Gastrocnemius medialis (tissue), 4 donors: ENCODE results near the gene TRMT11. TPM values are rescaled to one million over a fixed set of nuclear protein-coding genes. Genes with fewer than 3 reads are reported as not detected.

Source experiments
- ATAC-seq, 2 donors: fragments of 150-250 bp; one replicate each; pipeline ENCODE4 v1.9.1; 2016
- DNase-seq, 2 donors: peaks; one replicate each; pipeline ENCODE4 v3.0.0-alpha.2; 2019
- H3K27ac ChIP-seq, 4 donors: fragments of 200-600 bp; sonication (generic); 1 replicate in 1 of 4; 2 replicates in 3 of 4; pipeline ENCODE4 v1.5.1; 2016 to 2018; ENCODE audit warnings: mild to moderate bottlenecking in 2 of 4, moderate library complexity in 1 of 4
- H3K27me3 ChIP-seq, 3 donors: fragments of 200-600 bp; sonication (generic) in 2 of 3; 1 replicate in 1 of 3; 2 replicates in 2 of 3; pipeline versions ENCODE4 v1.5.1 to v1.6.0; 2016 to 2019; ENCODE audit warnings: mild to moderate bottlenecking in 1 of 3, moderate library complexity in 1 of 3
- H3K36me3 ChIP-seq, 2 donors: fragments of 200-600 bp; sonication (generic) in 1 of 2; one replicate each; pipeline ENCODE4 v1.5.1; 2017 to 2018
- H3K4me1 ChIP-seq, 2 donors: fragments of 200-600 bp; sonication (generic) in 1 of 2; one replicate each; pipeline ENCODE4 v1.5.1; 2016 to 2017; ENCODE audit warnings: mild to moderate bottlenecking in 2 of 2
- H3K4me3 ChIP-seq, 4 donors: fragments of 200-600 bp; sonication (generic) in 3 of 4; 1 replicate in 1 of 4; 2 replicates in 3 of 4; pipeline ENCODE4 v1.5.1; 2016 to 2019; ENCODE audit warnings: mild to moderate bottlenecking in 2 of 4
- H3K9me3 ChIP-seq, 3 donors: fragments of 200-600 bp; sonication (generic) in 2 of 3; 1 replicate in 1 of 3; 2 replicates in 2 of 3; pipeline ENCODE4 v1.5.1; 2016 to 2019
- POLR2A ChIP-seq, 2 donors: fragments of 450-650 bp; IDR thresholded peaks; one replicate each; pipeline ENCODE4 v1.6.1; 2017; ENCODE audit warnings: antibody characterized with exemption in 2 of 2, mild to moderate bottlenecking in 2 of 2, moderate library complexity in 2 of 2
- in situ Hi-C, 4 donors: fragments of 200-750 bp; cut with MboI; loops; one replicate each; pipeline versions ENCODE4 v1.15.0 to v1.8.0; 2017; ENCODE audit warnings: low sequenced_read_pairs in 4 of 4
- intact Hi-C: fragments of 100-400 bp; cut with DNase I; formaldehyde crosslinking; loops from one replicate; pipeline ENCODE4 v1.15.1; 2023; ENCODE audit warnings: low total_unique reads
- total RNA-seq, 4 donors: library from RNA; depleted of rRNA; stranded (reverse); fragments of >200 nt; gene quantifications; one replicate each; pipeline versions ENCODE4 v1.1.0 to v1.2.3, GENCODE V29; 2016
- TF ChIP-seq, protein P1 (sequence below), 5 experiments: fragments of 450-650 bp in 3 of 5; fragments of 200-600 bp in 2 of 5; sonication (generic) in 2 of 5; IDR thresholded peaks in 4 of 5; conservative IDR thresholded peaks in 1 of 5; 1 replicate in 4 of 5; 2 replicates in 1 of 5; pipeline ENCODE4 v1.5.1; 2016 to 2019; ENCODE audit warnings: antibody characterized with exemption in 5 of 5, mild to moderate bottlenecking in 3 of 5, moderate library complexity in 3 of 5

The TRMT11 gene
- total RNA-seq, 4 donors from 2014 or later = 2.5 to 10.2 (median 6.9) TPM

GRCh38 chr6:125985522-125985921 is 818 bp upstream of the TRMT11 start:
- TF ChIP-seq POLR2A (IDR thresholded peaks at IDR 0.05) = no peak
- TF ChIP-seq, protein P1, sequence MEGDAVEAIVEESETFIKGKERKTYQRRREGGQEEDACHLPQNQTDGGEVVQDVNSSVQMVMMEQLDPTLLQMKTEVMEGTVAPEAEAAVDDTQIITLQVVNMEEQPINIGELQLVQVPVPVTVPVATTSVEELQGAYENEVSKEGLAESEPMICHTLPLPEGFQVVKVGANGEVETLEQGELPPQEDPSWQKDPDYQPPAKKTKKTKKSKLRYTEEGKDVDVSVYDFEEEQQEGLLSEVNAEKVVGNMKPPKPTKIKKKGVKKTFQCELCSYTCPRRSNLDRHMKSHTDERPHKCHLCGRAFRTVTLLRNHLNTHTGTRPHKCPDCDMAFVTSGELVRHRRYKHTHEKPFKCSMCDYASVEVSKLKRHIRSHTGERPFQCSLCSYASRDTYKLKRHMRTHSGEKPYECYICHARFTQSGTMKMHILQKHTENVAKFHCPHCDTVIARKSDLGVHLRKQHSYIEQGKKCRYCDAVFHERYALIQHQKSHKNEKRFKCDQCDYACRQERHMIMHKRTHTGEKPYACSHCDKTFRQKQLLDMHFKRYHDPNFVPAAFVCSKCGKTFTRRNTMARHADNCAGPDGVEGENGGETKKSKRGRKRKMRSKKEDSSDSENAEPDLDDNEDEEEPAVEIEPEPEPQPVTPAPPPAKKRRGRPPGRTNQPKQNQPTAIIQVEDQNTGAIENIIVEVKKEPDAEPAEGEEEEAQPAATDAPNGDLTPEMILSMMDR (IDR thresholded peaks at IDR 0.05 in 4 of 5, conservative IDR thresholded peaks at IDR 0.05 in 1 of 5) = no peak
- ATAC-seq (no peak), DNase-seq (no peak)
- Histone ChIP-seq H3K27me3 (no peaks in the 10 kb centered on the region), H3K36me3 (no peaks in the 10 kb centered on the region), H3K9me3 (no peaks in the 10 kb centered on the region), H3K27ac (peak overlapping the region; percentile 71 to 82 (median 80)), H3K4me1 (peaks cover 3 to 12% of the 10 kb centered on the region in 2 donors), H3K4me3 (peak overlapping the region; percentile 64 to 96 (median 92))
- in situ Hi-C loops (no loop called here), intact Hi-C loops (loop anchor here (5.0 kb wide), 1 partner anchor 1132 kb away; the partner anchor contains the start of gene RSPO3)

GRCh38 chr6:125985979-125986300 is 400 bp upstream of the TRMT11 start:
- ATAC-seq (peak in 1 of 2 donors; percentile 25), DNase-seq (no peak)
- Histone ChIP-seq H3K4me1 (peaks cover 3 to 12% of the 10 kb centered on the region in 2 donors), H3K9me3 (no peaks in the 10 kb centered on the region), H3K27ac (peak overlapping the region; percentile 71 to 82 (median 80)), H3K27me3 (no peaks in the 10 kb centered on the region), H3K36me3 (no peaks in the 10 kb centered on the region), H3K4me3 (peak overlapping the region; percentile 64 to 96 (median 92))
- intact Hi-C loops = loop anchor here (5.0 kb wide), 1 partner anchor 1131 kb away; the partner anchor contains the start of gene RSPO3
- in situ Hi-C loops = no loop called here
- TF ChIP-seq, protein P1 (IDR thresholded peaks at IDR 0.05 in 4 of 5, conservative IDR thresholded peaks at IDR 0.05 in 1 of 5) = no peak
- no peak for TF ChIP-seq POLR2A (IDR thresholded peaks at IDR 0.05)

DNA sequence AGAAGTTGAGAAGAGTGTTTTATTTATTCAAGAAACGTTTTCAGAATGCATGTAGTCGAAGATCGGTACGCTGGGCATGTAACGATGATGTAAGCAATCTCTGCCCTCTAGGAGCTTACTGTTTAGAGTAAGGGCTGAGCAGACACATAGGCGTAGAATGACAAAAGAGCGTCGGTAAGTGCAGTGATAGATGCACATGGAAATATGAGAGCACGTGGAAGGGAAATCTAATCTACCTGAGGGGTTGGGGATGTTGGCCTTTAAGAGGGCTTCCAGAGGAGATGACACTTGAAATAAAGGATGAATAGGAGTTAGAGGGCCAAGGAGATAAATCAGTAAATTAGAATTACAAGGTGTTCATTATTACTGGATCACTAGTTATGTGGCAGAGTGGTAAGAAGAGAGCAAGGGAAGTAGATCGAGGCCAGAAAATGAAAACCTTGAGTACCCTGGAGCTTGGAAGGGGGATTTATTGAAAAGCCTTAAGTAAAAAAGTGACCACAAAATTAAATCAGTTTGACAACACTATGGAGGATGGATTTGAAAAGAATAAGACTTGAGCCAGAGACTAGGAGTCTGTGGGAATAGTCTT is 782 bp downstream of the TRMT11 start:
- H3K9me3 ChIP-seq = no peaks in the 10 kb centered on the region
- no peaks in the 10 kb centered on the region for H3K36me3 ChIP-seq
- intact Hi-C loops = loop anchor here (5.0 kb wide), 1 partner anchor 1130 kb away; the partner anchor contains the start of gene RSPO3
- H3K4me1 ChIP-seq = peaks cover 3 to 12% of the 10 kb centered on the region in 2 donors
- peak overlapping the region; percentile 71 to 82 (median 80) for H3K27ac ChIP-seq
- no peak for TF ChIP-seq POLR2A (IDR thresholded peaks at IDR 0.05)
- TF ChIP-seq, protein P1 (IDR thresholded peaks at IDR 0.05 in 4 of 5, conservative IDR thresholded peaks at IDR 0.05 in 1 of 5) = no peak
- peak overlapping the region; percentile 64 to 96 (median 92) for H3K4me3 ChIP-seq
- in situ Hi-C loops = no loop called here
- peak in 1 of 2 donors; percentile 32 for ATAC-seq
- DNase-seq = no peak
- H3K27me3 ChIP-seq = no peaks in the 10 kb centered on the region

GRCh38 chr6:125988280-125988679 is 1.9 kb downstream of the TRMT11 start:
- no peak for TF ChIP-seq POLR2A (IDR thresholded peaks at IDR 0.05)
- TF ChIP-seq, protein P1 (IDR thresholded peaks at IDR 0.05 in 4 of 5, conservative IDR thresholded peaks at IDR 0.05 in 1 of 5) = no peak
- Histone ChIP-seq H3K4me3 (no peak overlapping the region), H3K27ac (no peak overlapping the region), H3K36me3 (no peaks in the 10 kb centered on the region), H3K9me3 (no peaks in the 10 kb centered on the region), H3K4me1 (peaks cover 3 to 12% of the 10 kb centered on the region in 2 donors), H3K27me3 (no peaks in the 10 kb centered on the region)
- in situ Hi-C loops = no loop called here
- intact Hi-C loops = loop anchor here (2.0 to 5.0 kb wide), 2 partner anchors 39 to 1129 kb away; partner anchors contain the start of gene RSPO3
- no peak for DNase-seq
- ATAC-seq = no peak
